HG03095 (cell line): Measurements from ENCODE around the gene DYRK1A.
"Not testable (repeated sequence)": the region's sequence is repeated elsewhere in the genome, so short reads cannot be mapped to it uniquely, and the experiment has no call there.

ENCODE experiments used
- ATAC-seq: cut with Tn5 transposase; IDR thresholded peaks from one replicate; pipeline ENCODE4 v1.9.1; 2021; ENCODE audit warnings: moderate library complexity; ENCODE audit not compliant: unreplicated experiment

Gene DYRK1A

GRCh38 chr21:37547615-37548200 lies 181.1 kb downstream of the DYRK1A start:
- ATAC-seq = no peak

- ATAC-seq = no peak
These were observed 182.0 kb downstream of the DYRK1A start for GRCh38 chr21:37548521-37548981.

- not testable (repeated sequence) for ATAC-seq
These were observed 183.2 kb downstream of the DYRK1A start for GRCh38 chr21:37549730-37550129.

GRCh38 chr21:37550157-37550556 lies 183.6 kb downstream of the DYRK1A start:
- no peak for ATAC-seq

GRCh38 chr21:37550618-37551330 lies 184.2 kb downstream of the DYRK1A start:
- no peak for ATAC-seq

- ATAC-seq = no peak
These were observed 184.9 kb downstream of the DYRK1A start for GRCh38 chr21:37551331-37551992.

GRCh38 chr21:37551993-37552355 lies 185.4 kb downstream of the DYRK1A start:
- no peak for ATAC-seq

GRCh38 chr21:37552496-37553029 lies 186.0 kb downstream of the DYRK1A start:
- ATAC-seq = no peak

- no peak for ATAC-seq
These were observed 186.5 kb downstream of the DYRK1A start for GRCh38 chr21:37553078-37553481.

- ATAC-seq = no peak
These were observed 188.2 kb downstream of the DYRK1A start for GRCh38 chr21:37554661-37555379.

GRCh38 chr21:37555672-37556261 lies 189.2 kb downstream of the DYRK1A start:
- ATAC-seq = no peak

GRCh38 chr21:37557261-37557950 lies 190.8 kb downstream of the DYRK1A start:
- ATAC-seq = peak; percentile 97

- ATAC-seq = no peak
These were observed 192.2 kb downstream of the DYRK1A start for GRCh38 chr21:37558676-37559211.

- ATAC-seq = no peak
These were observed 193.8 kb downstream of the DYRK1A start for GRCh38 chr21:37560385-37560784.

GRCh38 chr21:37561506-37561905 lies 194.9 kb downstream of the DYRK1A start:
- no peak for ATAC-seq

- no peak for ATAC-seq
These were observed 195.7 kb downstream of the DYRK1A start for GRCh38 chr21:37561941-37562919.

GRCh38 chr21:37562920-37563640 lies 196.5 kb downstream of the DYRK1A start:
- ATAC-seq = peak; percentile 6
